Measurements from ENCODE around the gene INTS14.

DNA sequence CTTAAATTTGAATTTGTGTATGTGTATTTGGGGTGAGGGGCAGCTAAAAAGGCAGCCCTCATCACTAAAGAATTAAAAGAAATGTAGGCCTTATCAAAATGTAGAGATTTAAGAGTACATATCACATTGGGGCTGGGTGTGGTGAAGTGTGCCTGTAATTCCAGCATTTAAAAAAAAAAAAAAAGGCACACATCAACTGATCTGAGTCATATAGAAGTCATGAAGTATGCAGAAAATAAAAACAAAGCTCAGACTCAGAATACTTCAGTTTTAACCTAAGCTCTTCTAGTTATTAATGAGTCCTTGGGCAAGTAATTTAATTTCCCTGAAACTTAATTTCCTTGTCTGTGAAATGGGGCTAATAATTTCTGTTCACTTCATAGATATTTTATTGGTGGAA is 42.4 kb upstream of the INTS14 start:
- TF ChIP-seq POLR2A (IDR thresholded peaks at IDR 0.05) = no peak
- TF ChIP-seq, protein P1, sequence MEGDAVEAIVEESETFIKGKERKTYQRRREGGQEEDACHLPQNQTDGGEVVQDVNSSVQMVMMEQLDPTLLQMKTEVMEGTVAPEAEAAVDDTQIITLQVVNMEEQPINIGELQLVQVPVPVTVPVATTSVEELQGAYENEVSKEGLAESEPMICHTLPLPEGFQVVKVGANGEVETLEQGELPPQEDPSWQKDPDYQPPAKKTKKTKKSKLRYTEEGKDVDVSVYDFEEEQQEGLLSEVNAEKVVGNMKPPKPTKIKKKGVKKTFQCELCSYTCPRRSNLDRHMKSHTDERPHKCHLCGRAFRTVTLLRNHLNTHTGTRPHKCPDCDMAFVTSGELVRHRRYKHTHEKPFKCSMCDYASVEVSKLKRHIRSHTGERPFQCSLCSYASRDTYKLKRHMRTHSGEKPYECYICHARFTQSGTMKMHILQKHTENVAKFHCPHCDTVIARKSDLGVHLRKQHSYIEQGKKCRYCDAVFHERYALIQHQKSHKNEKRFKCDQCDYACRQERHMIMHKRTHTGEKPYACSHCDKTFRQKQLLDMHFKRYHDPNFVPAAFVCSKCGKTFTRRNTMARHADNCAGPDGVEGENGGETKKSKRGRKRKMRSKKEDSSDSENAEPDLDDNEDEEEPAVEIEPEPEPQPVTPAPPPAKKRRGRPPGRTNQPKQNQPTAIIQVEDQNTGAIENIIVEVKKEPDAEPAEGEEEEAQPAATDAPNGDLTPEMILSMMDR (IDR thresholded peaks at IDR 0.05) = no peak
